Type B pancreatic cell (in vitro differentiated cells): ENCODE data around the gene MMP13. TPM values are rescaled to one million over a fixed set of nuclear protein-coding genes. Genes with fewer than 3 reads are reported as not detected.
"Not testable (repeated sequence)": the region's sequence is repeated elsewhere in the genome, so short reads cannot be mapped to it uniquely, and the experiment has no call there.

Experiments
- DNase-seq: peaks from one replicate; pipeline ENCODE4 v3.0.0; 2021; ENCODE audit warnings: mixed read lengths; ENCODE audit not compliant: unreplicated experiment; ENCODE audit errors: extremely low spot score
- H3K27ac Mint-ChIP-seq: 2 replicates; pipeline ENCODE4 v1.8.0; 2021; ENCODE audit warnings: mild to moderate bottlenecking, mixed read lengths
- H3K27me3 Mint-ChIP-seq: 2 replicates; pipeline ENCODE4 v1.8.0; 2021; ENCODE audit warnings: mixed read lengths
- H3K36me3 Mint-ChIP-seq: 2 replicates; pipeline ENCODE4 v1.8.0; 2021; ENCODE audit warnings: mixed read lengths
- H3K4me1 Mint-ChIP-seq: one replicate; pipeline ENCODE4 v1.8.0; 2021; ENCODE audit warnings: mixed read lengths; ENCODE audit not compliant: unreplicated experiment
- H3K4me3 Mint-ChIP-seq: 2 replicates; pipeline ENCODE4 v1.8.0; 2021; ENCODE audit warnings: mild to moderate bottlenecking, mixed read lengths
- H3K9me3 Mint-ChIP-seq: 2 replicates; pipeline ENCODE4 v1.8.0; 2021; ENCODE audit warnings: mixed read lengths
- CTCF ChIP-seq: fragments of 200-600 bp; sonication (generic); conservative IDR thresholded peaks from 2 replicates; pipeline ENCODE4 v1.5.0; 2021; ENCODE audit warnings: antibody characterized with exemption, mild to moderate bottlenecking
- total RNA-seq: library from RNA; stranded (reverse); gene quantifications from 2 replicates; pipeline ENCODE4 v1.2.1, GENCODE V29; 2021; ENCODE audit warnings: low replicate concordance

MMP13 gene
- total RNA-seq, 1 donor from 2014 or later, result not detected

- peaks cover 4% of the 10 kb centered on the region for H3K4me1 Mint-ChIP-seq
- H3K27ac Mint-ChIP-seq, result peak overlapping the region; percentile 42
- H3K27me3 Mint-ChIP-seq, result no peaks in the 10 kb centered on the region
- no peak for TF ChIP-seq CTCF
- no peaks in the 10 kb centered on the region for H3K9me3 Mint-ChIP-seq
- DNase-seq, result no peak
- no peak overlapping the region for H3K4me3 Mint-ChIP-seq
- H3K36me3 Mint-ChIP-seq, result no peaks in the 10 kb centered on the region
Observed at GRCh38 chr11:102912482-102912830, 43.1 kb downstream of the MMP13 start.

- Mint-ChIP-seq H3K27me3 (no peaks in the 10 kb centered on the region), H3K4me3 (peak overlapping the region; percentile 29), H3K9me3 (no peaks in the 10 kb centered on the region), H3K36me3 (no peaks in the 10 kb centered on the region), H3K27ac (peak overlapping the region; percentile 42), H3K4me1 (peaks cover 4% of the 10 kb centered on the region)
- no peak for DNase-seq
- TF ChIP-seq CTCF, result no peak
Observed at GRCh38 chr11:102911758-102912481, 43.6 kb downstream of the MMP13 start.

- DNase-seq, H3K27me3 Mint-ChIP-seq, H3K4me1 Mint-ChIP-seq, H3K27ac Mint-ChIP-seq, H3K36me3 Mint-ChIP-seq, H3K4me3 Mint-ChIP-seq, H3K9me3 Mint-ChIP-seq: not testable (repeated sequence)
Observed at GRCh38 chr11:102905848-102906247, 49.7 kb downstream of the MMP13 start.

GRCh38 chr11:102903895-102904294 lies 51.6 kb downstream of the MMP13 start:
- H3K4me1 Mint-ChIP-seq, H3K27ac Mint-ChIP-seq, DNase-seq, H3K9me3 Mint-ChIP-seq, H3K4me3 Mint-ChIP-seq, H3K27me3 Mint-ChIP-seq, H3K36me3 Mint-ChIP-seq: not testable (repeated sequence)

GRCh38 chr11:102900346-102900745 lies 55.2 kb downstream of the MMP13 start:
- Mint-ChIP-seq H3K27me3 (no peaks in the 10 kb centered on the region), H3K36me3 (no peaks in the 10 kb centered on the region), H3K9me3 (peaks cover 5% of the 10 kb centered on the region), H3K27ac (no peak overlapping the region), H3K4me3 (no peak overlapping the region), H3K4me1 (no peaks in the 10 kb centered on the region)
- DNase-seq, result no peak
- no peak for TF ChIP-seq CTCF

Other genes with a start within 250 kb of the MMP13 start
- gene MMP27, start 250.0 kb downstream of the MMP13 start, total RNA-seq, result not detected in 2 replicates
- not detected in 2 replicates for gene MMP8, start 230.8 kb downstream of the MMP13 start, total RNA-seq
- 0.71 and 2.0 TPM in 2 replicates for gene MMP10, start 175.1 kb downstream of the MMP13 start, total RNA-seq
- 6.5 and 14.3 TPM in 2 replicates for gene MMP1, start 157.6 kb downstream of the MMP13 start, total RNA-seq
- not detected in 2 replicates for gene MMP3, start 112.1 kb downstream of the MMP13 start, total RNA-seq
- gene MMP12, start 80.8 kb downstream of the MMP13 start, total RNA-seq, result 0.27 TPM in 1 of 2 replicates, not detected in the other
- 32.4 and 32.8 TPM in 2 replicates for gene DCUN1D5, start 136.4 kb upstream of the MMP13 start, total RNA-seq
- gene DYNC2H1, start 153.7 kb upstream of the MMP13 start, total RNA-seq, result 8.9 and 26.1 TPM in 2 replicates